OCI-LY3 (cell line): Measurements from ENCODE around the gene TNIP1.

Experiments used
- H2AFZ ChIP-seq: fragments of 200-600, 300-600 bp; shearing (Covaris generic); 2 replicates; pipeline ENCODE4 v1.6.0; 2014; ENCODE audit warnings: antibody characterized with exemption, low read depth, low read length
- H3K27ac ChIP-seq: fragments of 200-600, 300-600 bp; sonication (generic); 2 replicates; pipeline ENCODE4 v1.5.1; 2014; ENCODE audit warnings: mild to moderate bottlenecking, low read length, moderate library complexity, mixed read lengths
- H3K27me3 ChIP-seq: fragments of 200-600, 300-600 bp; sonication (generic); 2 replicates; pipeline ENCODE4 v1.6.1; 2014; ENCODE audit warnings: low read depth, low read length, mixed read lengths
- H3K36me3 ChIP-seq: fragments of 200-600, 300-600 bp; sonication (generic); replicated peaks from 2 replicates; pipeline ENCODE3; 2014; ENCODE audit warnings: low read depth, low read length, mixed read lengths
- H3K4me1 ChIP-seq: fragments of 300-600, 200-600 bp; sonication (generic); 2 replicates; pipeline ENCODE4 v1.6.1; 2014; ENCODE audit warnings: low read length, mixed read lengths
- H3K4me2 ChIP-seq: fragments of 200-600, 300-600 bp; sonication (generic); 2 replicates; pipeline ENCODE4 v1.6.1; 2014; ENCODE audit warnings: low read length, mixed read lengths
- H3K4me3 ChIP-seq: fragments of 300-600, 200-600 bp; sonication (generic); 2 replicates; pipeline ENCODE4 v1.5.1; 2014; ENCODE audit warnings: antibody characterized with exemption, mild to moderate bottlenecking, low read length, moderate library complexity
- H3K79me2 ChIP-seq: fragments of 300-600, 200-600 bp; shearing (Covaris generic); 2 replicates; pipeline ENCODE4 v1.6.1; 2014; ENCODE audit warnings: mild to moderate bottlenecking, low read length, mixed read lengths
- H3K9ac ChIP-seq: fragments of 300-600, 200-600 bp; shearing (Covaris generic); 2 replicates; pipeline ENCODE4 v1.6.0; 2014; ENCODE audit warnings: mild to moderate bottlenecking, low read length, moderate library complexity
- H3K9me3 ChIP-seq: fragments of 200-600, 300-600 bp; shearing (Covaris generic); 2 replicates; pipeline ENCODE4 v1.6.1; 2014; ENCODE audit warnings: low read length, mixed read lengths; ENCODE audit not compliant: insufficient read depth
- H4K20me1 ChIP-seq: fragments of 200-600, 300-600 bp; sonication (generic); 2 replicates; pipeline ENCODE4 v1.6.1; 2016; ENCODE audit warnings: low read length, mixed read lengths; ENCODE audit not compliant: insufficient read depth
- CTCF ChIP-seq: fragments of 200-600, 300-600 bp; sonication (generic); IDR thresholded peaks from 2 replicates; pipeline ENCODE4 v1.5.1; 2014; ENCODE audit warnings: antibody characterized with exemption, low read length, low read depth
- EZH2phosphoT487 ChIP-seq: fragments of 200-600 bp; shearing (Covaris generic); IDR thresholded peaks from 2 replicates; pipeline ENCODE4 v1.6.1; 2018; ENCODE audit warnings: antibody characterized with exemption, mixed run types, low read depth

Gene TNIP1

GRCh38 chr5:151126199-151126645, 45.4 kb upstream of the TNIP1 start:
- Histone ChIP-seq H3K4me2 (peak overlapping the region; percentile 57), H3K27me3 (0 out of 2 replicates have a peak, but pooled peaks cover 5% of the 10 kb centered on the region), H3K27ac (peak overlapping the region; percentile 73), H4K20me1 (no peaks in the 10 kb centered on the region), H3K4me1 (peaks cover 63% of the 10 kb centered on the region), H3K9me3 (no peaks in the 10 kb centered on the region), H3K79me2 (no peaks in the 10 kb centered on the region), H3K36me3 (no peaks in the 10 kb centered on the region), H3K9ac (peak overlapping the region; percentile 47; the same call in 1 of the 2 replicates), H2AFZ (no peak overlapping the region), H3K4me3 (no peak overlapping the region; the same call in 1 of the 2 replicates)
- TF ChIP-seq EZH2phosphoT487 (no peak), CTCF (peak; percentile 76)

GRCh38 chr5:151125421-151125820, 44.6 kb upstream of the TNIP1 start:
- Histone ChIP-seq H3K4me3 (peak overlapping the region; percentile 58), H3K79me2 (no peaks in the 10 kb centered on the region), H3K27me3 (0 out of 2 replicates have a peak, but pooled peaks cover 5% of the 10 kb centered on the region), H3K27ac (peak overlapping the region; percentile 73), H4K20me1 (no peaks in the 10 kb centered on the region), H3K9me3 (no peaks in the 10 kb centered on the region), H3K4me2 (peak overlapping the region; percentile 57), H2AFZ (no peak overlapping the region), H3K9ac (peak overlapping the region; percentile 47), H3K36me3 (no peaks in the 10 kb centered on the region), H3K4me1 (peaks cover 63% of the 10 kb centered on the region)
- TF ChIP-seq EZH2phosphoT487, result no peak
- TF ChIP-seq CTCF, result no peak

GRCh38 chr5:151123897-151124751, 43.3 kb upstream of the TNIP1 start:
- Histone ChIP-seq H3K4me1 (peaks cover 58% of the 10 kb centered on the region), H3K9me3 (no peaks in the 10 kb centered on the region), H3K4me2 (peak overlapping the region; percentile 57), H4K20me1 (no peaks in the 10 kb centered on the region), H3K27me3 (0 out of 2 replicates have a peak, but pooled peaks cover 5% of the 10 kb centered on the region), H3K79me2 (no peaks in the 10 kb centered on the region), H3K4me3 (peak overlapping the region; percentile 31), H3K27ac (peak overlapping the region; percentile 73), H3K9ac (peak overlapping the region; percentile 47), H2AFZ (no peak overlapping the region), H3K36me3 (no peaks in the 10 kb centered on the region)
- TF ChIP-seq EZH2phosphoT487 (no peak), CTCF (no peak)

- TF ChIP-seq EZH2phosphoT487 (no peak), CTCF (no peak)
- Histone ChIP-seq H2AFZ (no peak overlapping the region), H3K4me1 (peaks cover 45% of the 10 kb centered on the region), H3K79me2 (no peaks in the 10 kb centered on the region), H4K20me1 (no peaks in the 10 kb centered on the region), H3K9ac (no peak overlapping the region), H3K9me3 (no peaks in the 10 kb centered on the region), H3K27me3 (0 out of 2 replicates have a peak, but pooled peaks cover 5% of the 10 kb centered on the region), H3K27ac (no peak overlapping the region), H3K4me2 (no peak overlapping the region), H3K36me3 (no peaks in the 10 kb centered on the region), H3K4me3 (no peak overlapping the region)
Observed at GRCh38 chr5:151122828-151123227, 42.0 kb upstream of the TNIP1 start.
